Measurements from ENCODE around the gene INSR. TPM values are rescaled to one million over a fixed set of nuclear protein-coding genes. Genes with fewer than 3 reads are reported as not detected.
A peak's percentile ranks its signal among the peaks of the same experiment; 100 is the strongest.

INSR gene
- total RNA-seq, 2 experiments from 2014 or later: 0.87 to 1.0 TPM

DNA sequence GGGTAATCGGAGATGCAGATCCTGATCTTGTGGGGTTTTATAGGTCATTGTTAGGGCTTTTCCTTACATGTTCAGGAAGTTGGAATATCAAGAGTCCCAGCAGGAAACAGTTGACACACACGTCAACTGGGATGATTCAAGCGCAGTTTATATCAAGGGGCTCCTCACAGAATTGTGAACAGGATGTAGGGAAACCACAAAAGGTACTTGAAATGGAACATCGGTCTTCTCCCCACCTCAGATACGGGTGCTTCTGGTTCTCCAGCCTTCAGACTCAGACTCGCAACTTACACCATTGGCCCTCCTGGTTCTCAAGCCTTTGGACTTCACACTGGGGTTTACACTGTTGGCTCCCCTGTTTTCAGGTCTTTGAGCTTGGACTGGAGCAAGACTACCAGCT lies 205.2 kb downstream of the INSR start:
- DNase-seq: no peak
- POLR2A ChIA-PET: no interaction called here

GRCh38 chr19:7083076-7083956 lies 210.9 kb downstream of the INSR start:
- peaks cover 59% of the 10 kb centered on the region for H3K9me3 Mint-ChIP-seq
- POLR2A ChIA-PET: interaction anchor here (1.0 kb wide), 1 partner anchor 14 kb away, joined by 3 read pairs; no protein-coding TSS in a partner anchor
- no peak for TF ChIP-seq CTCF (IDR thresholded peaks at IDR 0.05)
- intact Hi-C loops (cut with micrococcal nuclease): no loop called here
- H3K4me1 Mint-ChIP-seq (ENCODE audit: low read depth): peaks cover 2% of the 10 kb centered on the region
- peaks cover 81% of the 10 kb centered on the region for H3K36me3 Mint-ChIP-seq (ENCODE audit: low read depth)
- CTCF ChIA-PET: no interaction called here
- peak; percentile 34 for DNase-seq
- no peak for ATAC-seq
- H3K4me3 Mint-ChIP-seq: no peak overlapping the region
- no peaks in the 10 kb centered on the region for H3K27me3 Mint-ChIP-seq
- no peak overlapping the region for H3K27ac Mint-ChIP-seq

More for the DNA sequence above, 205.2 kb downstream of the INSR start:
- peaks cover 7% of the 10 kb centered on the region for H3K4me1 Mint-ChIP-seq (ENCODE audit: low read depth)
- CTCF ChIA-PET: no interaction called here
- no peak overlapping the region for H3K27ac Mint-ChIP-seq
- no peaks in the 10 kb centered on the region for H3K27me3 Mint-ChIP-seq
- no peak for TF ChIP-seq CTCF (IDR thresholded peaks at IDR 0.05)
- H3K9me3 Mint-ChIP-seq: peaks cover 52% of the 10 kb centered on the region
- H3K4me3 Mint-ChIP-seq: no peak overlapping the region
- intact Hi-C loops (cut with micrococcal nuclease): no loop called here
- peaks cover 55% of the 10 kb centered on the region for H3K36me3 Mint-ChIP-seq (ENCODE audit: low read depth)
- ATAC-seq: no peak

DNA sequence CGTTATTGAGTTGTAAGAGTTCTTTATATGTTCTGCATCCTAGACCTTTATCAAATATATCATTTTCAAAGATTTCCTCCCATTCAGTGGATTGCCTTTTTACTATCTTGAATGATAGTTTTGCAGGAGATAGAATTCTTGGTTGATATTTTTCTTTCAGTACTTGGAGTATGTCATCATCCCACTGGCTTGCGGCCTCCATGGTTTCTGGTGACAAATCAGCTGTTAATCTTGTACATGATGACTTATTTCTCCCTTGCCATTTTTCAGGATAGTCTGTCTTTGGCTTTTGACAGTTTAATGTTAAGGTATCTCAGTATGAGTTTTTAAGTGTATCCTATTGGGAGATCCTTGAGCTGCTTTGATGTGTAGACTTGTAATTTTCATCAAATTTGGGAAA lies 216.2 kb downstream of the INSR start:
- POLR2A ChIA-PET: interaction anchor here (0.6 kb wide), 1 partner anchor 525 kb away, joined by 3 read pairs; no protein-coding TSS in a partner anchor
- H3K27me3 Mint-ChIP-seq: no peaks in the 10 kb centered on the region
- no peak for ATAC-seq
- DNase-seq: no peak
- no peak for TF ChIP-seq CTCF (IDR thresholded peaks at IDR 0.05)
- H3K27ac Mint-ChIP-seq: no peak overlapping the region
- CTCF ChIA-PET: no interaction called here
- H3K36me3 Mint-ChIP-seq (ENCODE audit: low read depth): peaks cover 94% of the 10 kb centered on the region
- peaks cover 45% of the 10 kb centered on the region for H3K9me3 Mint-ChIP-seq
- peaks cover 5% of the 10 kb centered on the region for H3K4me1 Mint-ChIP-seq (ENCODE audit: low read depth)
- H3K4me3 Mint-ChIP-seq: no peak overlapping the region
- intact Hi-C loops (cut with micrococcal nuclease): no loop called here

GRCh38 chr19:7076151-7076550 lies 218.1 kb downstream of the INSR start:
- intact Hi-C loops (cut with micrococcal nuclease): no loop called here
- ChIA-PET POLR2A (interaction anchor here (0.6 to 1.5 kb wide), 2 partner anchors 23 to 643 kb away, joined by 3 read pairs; no protein-coding TSS in a partner anchor), CTCF (interaction anchor here (1.7 kb wide), 1 partner anchor 25 kb away, joined by 3 read pairs; no protein-coding TSS in a partner anchor)

More at GRCh38 chr19:7076151-7076550, 218.1 kb downstream of the INSR start:
- TF ChIP-seq CTCF (IDR thresholded peaks at IDR 0.05): no peak
- Mint-ChIP-seq H3K36me3 (ENCODE audit: low read depth) (peaks cover 86% of the 10 kb centered on the region), H3K27ac (no peak overlapping the region), H3K4me3 (no peak overlapping the region), H3K4me1 (ENCODE audit: low read depth) (peaks cover 12% of the 10 kb centered on the region), H3K27me3 (no peaks in the 10 kb centered on the region), H3K9me3 (peaks cover 36% of the 10 kb centered on the region)
- DNase-seq (no peak), ATAC-seq (no peak)

All from activated CD8-positive, alpha-beta T cell treated with anti-CD3 and anti-CD28 coated beads for 36 hours (primary cell).